Sigmoid colon (tissue), 4 donors: Measurements from ENCODE around the gene MMP20.

Source experiments
- EP300 ChIP-seq, 4 donors: sonication (generic); formaldehyde crosslinking; IDR thresholded peaks; one replicate each; pipeline ENCODE4 v1.6.1; 2017; ENCODE audit warnings: antibody characterized with exemption in 4 of 4
- POLR2A ChIP-seq, 2 donors: fragments of 450-650 bp; IDR thresholded peaks; one replicate each; pipeline ENCODE4 v1.6.1; 2016; ENCODE audit warnings: antibody characterized with exemption in 2 of 2, mild to moderate bottlenecking in 2 of 2, moderate library complexity in 2 of 2
- TF ChIP-seq, protein P1 (sequence below), 4 experiments: fragments of 450-650 bp in 3 of 4; fragments of 200-600 bp in 1 of 4; IDR thresholded peaks; one replicate each; pipeline ENCODE4 v1.5.1; 2016 to 2019; ENCODE audit warnings: antibody characterized with exemption in 4 of 4, mild to moderate bottlenecking in 3 of 4, moderate library complexity in 2 of 4

DNA sequence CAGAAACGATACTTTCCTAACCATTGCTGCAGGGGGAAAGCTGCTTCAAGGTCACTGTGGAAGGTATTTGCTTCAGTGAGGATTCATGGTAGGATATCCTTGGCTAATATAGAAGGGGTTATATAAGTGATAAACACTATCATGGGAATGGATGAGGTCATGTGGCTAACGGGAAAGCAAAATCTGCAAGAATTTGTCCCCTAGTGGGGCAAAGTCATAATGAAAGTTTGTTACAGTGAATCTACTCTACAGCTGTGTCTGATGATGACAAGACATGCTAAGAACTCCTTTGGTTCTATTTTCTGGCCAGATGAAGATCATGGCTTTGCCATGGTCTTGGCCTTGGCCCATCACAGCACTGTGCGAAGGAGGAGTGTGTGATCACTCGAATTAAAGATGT, 13.8 kb downstream of the MMP20 start:
- TF ChIP-seq POLR2A (IDR thresholded peaks at IDR 0.05) = no peak
- TF ChIP-seq, protein P1, sequence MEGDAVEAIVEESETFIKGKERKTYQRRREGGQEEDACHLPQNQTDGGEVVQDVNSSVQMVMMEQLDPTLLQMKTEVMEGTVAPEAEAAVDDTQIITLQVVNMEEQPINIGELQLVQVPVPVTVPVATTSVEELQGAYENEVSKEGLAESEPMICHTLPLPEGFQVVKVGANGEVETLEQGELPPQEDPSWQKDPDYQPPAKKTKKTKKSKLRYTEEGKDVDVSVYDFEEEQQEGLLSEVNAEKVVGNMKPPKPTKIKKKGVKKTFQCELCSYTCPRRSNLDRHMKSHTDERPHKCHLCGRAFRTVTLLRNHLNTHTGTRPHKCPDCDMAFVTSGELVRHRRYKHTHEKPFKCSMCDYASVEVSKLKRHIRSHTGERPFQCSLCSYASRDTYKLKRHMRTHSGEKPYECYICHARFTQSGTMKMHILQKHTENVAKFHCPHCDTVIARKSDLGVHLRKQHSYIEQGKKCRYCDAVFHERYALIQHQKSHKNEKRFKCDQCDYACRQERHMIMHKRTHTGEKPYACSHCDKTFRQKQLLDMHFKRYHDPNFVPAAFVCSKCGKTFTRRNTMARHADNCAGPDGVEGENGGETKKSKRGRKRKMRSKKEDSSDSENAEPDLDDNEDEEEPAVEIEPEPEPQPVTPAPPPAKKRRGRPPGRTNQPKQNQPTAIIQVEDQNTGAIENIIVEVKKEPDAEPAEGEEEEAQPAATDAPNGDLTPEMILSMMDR (IDR thresholded peaks at IDR 0.05) = no peak
- TF ChIP-seq EP300 (IDR thresholded peaks at IDR 0.05) = no peak
